ENCODE results near the gene PLOD2. TPM values are rescaled to one million over a fixed set of nuclear protein-coding genes. Genes with fewer than 3 reads are reported as not detected.

The PLOD2 gene
- polyA plus RNA-seq, 1 donor (not counting 4 experiments of a cell fraction or from before 2014, with no cell fraction given), result 30.0 TPM

DNA sequence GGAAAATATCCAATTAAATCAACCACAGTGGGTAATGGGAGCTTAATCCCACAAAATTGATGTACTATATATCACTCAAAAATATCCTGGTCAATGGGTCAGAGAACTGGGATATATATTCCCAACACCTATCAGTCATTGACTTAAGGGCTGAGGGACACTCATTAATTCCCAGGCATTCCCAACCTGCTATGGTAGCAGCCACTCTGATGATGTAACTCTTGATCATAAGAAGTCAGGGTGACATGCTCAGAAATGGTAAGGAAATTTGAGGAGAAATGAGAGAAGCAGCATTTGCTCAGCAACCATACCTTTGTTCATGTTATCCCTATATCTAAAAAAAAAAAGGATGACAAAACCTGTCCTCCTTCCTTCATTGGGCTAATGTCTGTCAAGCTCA, 3.1 kb upstream of the PLOD2 start:
- H3K27me3 ChIP-seq (ENCODE audit: control insufficient read depth, extremely low read depth, insufficient read depth, low read length), result no peaks in the 10 kb centered on the region
- H3K4me2 ChIP-seq (ENCODE audit: control insufficient read depth, extremely low read depth, insufficient read depth, low read depth, low read length), result peak overlapping the region; percentile 27
- H2AFZ ChIP-seq (ENCODE audit: control insufficient read depth, low read length), result no peak overlapping the region
- no peaks in the 10 kb centered on the region for H3K9me3 ChIP-seq (ENCODE audit: control insufficient read depth, low read depth, low read length)
- dilution Hi-C loops (cut with MboI; ENCODE audit: extremely low pct_ligation_motif_present, low sequenced_read_pairs), result no loop called here
- FAIRE-seq (peak; percentile 34), DNase-seq (ENCODE audit: low read depth, low spot score) (peak; percentile 28)
- H3K36me3 ChIP-seq (ENCODE audit: control insufficient read depth in 2 of 2, extremely low read depth in 1 of 2, insufficient read depth in 2 of 2, low read length in 2 of 2), result no peaks in the 10 kb centered on the region
- no peaks in the 10 kb centered on the region for H3K79me2 ChIP-seq (ENCODE audit: control insufficient read depth, insufficient read depth, low read length)
- no peaks in the 10 kb centered on the region for H3K9me1 ChIP-seq (ENCODE audit: control insufficient read depth, extremely low read depth, insufficient read depth, low read length)
- peaks cover 38% of the 10 kb centered on the region for H3K4me1 ChIP-seq (ENCODE audit: control insufficient read depth, extremely low read depth, insufficient read depth, low read length)
- no peak overlapping the region for H3K4me3 ChIP-seq (ENCODE audit: control insufficient read depth in 2 of 3, extremely low read depth in 1 of 3, insufficient read depth in 2 of 3, low read depth in 1 of 3, low read length in 3 of 3)
- H4K20me1 ChIP-seq (ENCODE audit: control insufficient read depth, extremely low read depth, insufficient read depth, low read length), result no peaks in the 10 kb centered on the region
- peak overlapping the region; percentile 63 for H3K27ac ChIP-seq (ENCODE audit: control insufficient read depth, insufficient read depth, low read length)
- H3K9ac ChIP-seq (ENCODE audit: control insufficient read depth, extremely low read depth, insufficient read depth, low read length), result no peak overlapping the region
- TF ChIP-seq CTCF (optimal IDR thresholded peaks at IDR 0.05 in 1 of 3, IDR thresholded peaks at IDR 0.05 in 1 of 3, conservative IDR thresholded peaks at IDR 0.05 in 1 of 3; ENCODE audit: extremely low read depth in 1 of 3, insufficient read depth in 2 of 3, low read length in 3 of 3), result no peak
- TF ChIP-seq EZH2 (IDR thresholded peaks at IDR 0.05; ENCODE audit: low read length), result no peak

DNA sequence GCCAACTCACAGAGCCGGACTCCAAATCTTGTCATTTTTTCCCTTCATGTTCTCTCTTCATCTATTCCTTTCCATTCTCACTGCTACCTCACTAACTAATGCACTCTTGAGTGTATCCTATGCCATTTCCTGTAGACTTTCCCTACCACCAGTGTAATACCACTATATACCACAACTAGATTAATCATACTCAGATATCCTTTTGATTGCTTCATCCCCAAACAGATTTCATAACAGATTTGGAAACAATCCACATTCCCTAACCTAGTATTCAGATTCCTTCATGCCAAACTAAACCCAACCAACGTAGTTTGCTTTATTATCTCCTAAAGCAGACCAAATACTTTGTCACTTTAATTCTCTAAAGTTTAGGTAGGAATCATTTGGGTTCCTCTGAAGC, 2.6 kb upstream of the PLOD2 start:
- peaks cover 3% of the 10 kb centered on the region for H3K79me2 ChIP-seq (ENCODE audit: control insufficient read depth, insufficient read depth, low read length)
- H3K4me3 ChIP-seq (ENCODE audit: control insufficient read depth in 2 of 3, extremely low read depth in 1 of 3, insufficient read depth in 2 of 3, low read depth in 1 of 3, low read length in 3 of 3), result no peak overlapping the region
- peak overlapping the region; percentile 63 for H3K27ac ChIP-seq (ENCODE audit: control insufficient read depth, insufficient read depth, low read length)
- DNase-seq (ENCODE audit: low read depth, low spot score) (peak; percentile 41), FAIRE-seq (peak; percentile 79)
- dilution Hi-C loops (cut with MboI; ENCODE audit: extremely low pct_ligation_motif_present, low sequenced_read_pairs), result no loop called here
- no peaks in the 10 kb centered on the region for H3K36me3 ChIP-seq (ENCODE audit: control insufficient read depth in 2 of 2, extremely low read depth in 1 of 2, insufficient read depth in 2 of 2, low read length in 2 of 2)
- H3K27me3 ChIP-seq (ENCODE audit: control insufficient read depth, extremely low read depth, insufficient read depth, low read length), result no peaks in the 10 kb centered on the region
- no peak overlapping the region for H3K9ac ChIP-seq (ENCODE audit: control insufficient read depth, extremely low read depth, insufficient read depth, low read length)
- peak overlapping the region; percentile 27 for H3K4me2 ChIP-seq (ENCODE audit: control insufficient read depth, extremely low read depth, insufficient read depth, low read depth, low read length)
- H3K9me1 ChIP-seq (ENCODE audit: control insufficient read depth, extremely low read depth, insufficient read depth, low read length), result no peaks in the 10 kb centered on the region
- no peaks in the 10 kb centered on the region for H4K20me1 ChIP-seq (ENCODE audit: control insufficient read depth, extremely low read depth, insufficient read depth, low read length)
- H2AFZ ChIP-seq (ENCODE audit: control insufficient read depth, low read length), result no peak overlapping the region
- TF ChIP-seq EZH2 (IDR thresholded peaks at IDR 0.05; ENCODE audit: low read length) (no peak), CTCF (optimal IDR thresholded peaks at IDR 0.05 in 1 of 3, IDR thresholded peaks at IDR 0.05 in 1 of 3, conservative IDR thresholded peaks at IDR 0.05 in 1 of 3; ENCODE audit: extremely low read depth in 1 of 3, insufficient read depth in 2 of 3, low read length in 3 of 3) (peak in 2 of 3 experiments; percentile 12 to 41)
- peaks cover 38% of the 10 kb centered on the region for H3K4me1 ChIP-seq (ENCODE audit: control insufficient read depth, extremely low read depth, insufficient read depth, low read length)
- H3K9me3 ChIP-seq (ENCODE audit: control insufficient read depth, low read depth, low read length), result no peaks in the 10 kb centered on the region
